Measurements from ENCODE around the gene TYK2. TPM values are rescaled to one million over a fixed set of nuclear protein-coding genes. Genes with fewer than 3 reads are reported as not detected.

Gene TYK2
- total and polyA plus RNA-seq, 2 of the 4 experiments (the other 2 are of a cell fraction): 40.9 to 97.9 TPM

DNA sequence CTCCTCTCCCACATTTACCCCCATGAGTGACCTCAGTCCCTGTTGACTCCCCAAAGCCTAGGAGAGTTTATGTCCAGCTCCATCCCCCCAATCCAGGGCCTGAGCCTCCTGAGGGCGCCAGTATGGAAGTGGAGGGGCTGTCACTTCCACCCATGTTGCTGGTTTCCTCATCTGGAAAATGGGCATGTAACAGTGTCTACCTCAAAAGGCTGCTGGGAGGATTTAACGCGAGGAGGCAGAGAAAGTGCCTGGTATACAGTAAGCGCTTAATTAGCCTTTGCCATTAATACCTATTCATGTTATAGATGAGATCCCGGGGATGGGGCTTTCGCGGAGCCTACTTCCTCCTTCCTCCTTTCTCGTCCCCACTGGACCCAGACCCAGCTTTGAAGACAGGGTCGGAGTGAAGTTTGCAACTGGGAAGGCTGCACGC is 476 bp downstream of the TYK2 start:
- H3K9ac ChIP-seq (ENCODE audit: low read depth, low read length): peak overlapping the region; percentile 70
- peak overlapping the region; percentile 72 for H3K56ac ChIP-seq (ENCODE audit: extremely low read depth, insufficient read depth, low read length)
- no peak overlapping the region; the same call in 1 of the 2 replicates for H2BK120ac ChIP-seq (ENCODE audit: low read depth, low read length)
- peaks cover 13% of the 10 kb centered on the region for H3K36me3 ChIP-seq (ENCODE audit: control insufficient read depth, insufficient read depth, low read length)
- no TSS peak for BruUV-seq (replicated peaks)
- peak overlapping the region; percentile 97 for H2AFZ ChIP-seq (replicated peaks; ENCODE audit: low read length, poor library complexity)
- intact Hi-C loops (cut with micrococcal nuclease): no loop called here
- peak overlapping the region; percentile 52 for H2BK5ac ChIP-seq (ENCODE audit: low read depth, low read length, poor library complexity, severe bottlenecking)
- WGBS, 2 experiments (ENCODE audit: extremely low coverage in 2 of 2, insufficient read length in 1 of 2): 0% methylated on average over 1 of the region's 10 CpGs; no CpG with 5 or more reads in 1 of the 2 experiments
- peak overlapping the region; percentile 30 for H4K5ac ChIP-seq (ENCODE audit: low read depth, low read length)
- H3K4me1 ChIP-seq (ENCODE audit: control insufficient read depth, insufficient read depth, low read length): peaks cover 2% of the 10 kb centered on the region
- H3K4me3 ChIP-seq (ENCODE audit: insufficient read depth, low read depth, low read length): peak overlapping the region; percentile 65
- dilution Hi-C loops (cut with HindIII; ENCODE audit: low sequenced_read_pairs, unreplicated experiment): no loop called here
- peak overlapping the region; percentile 98 for H2AK9ac ChIP-seq (replicated peaks; ENCODE audit: low read depth, low read length, poor library complexity)
- peak overlapping the region; percentile 67 for H2AK5ac ChIP-seq (ENCODE audit: low read depth, low read length)
- peak overlapping the region; percentile 96 for H3K23ac ChIP-seq (ENCODE audit: low read depth, low read length)
- H2BK15ac ChIP-seq (ENCODE audit: low read depth, low read length): no peak overlapping the region
- peak overlapping the region; percentile 67 for H4K91ac ChIP-seq (ENCODE audit: insufficient read depth, low read depth, low read length)
- peaks cover 9 to 25% of the 10 kb centered on the region in 2 experiments; a peak in 3 of 4 replicates for H3K79me1 ChIP-seq (ENCODE audit: low read depth in 1 of 2, low read length in 2 of 2)
- no peaks in the 10 kb centered on the region for H3K27me3 ChIP-seq (ENCODE audit: control insufficient read depth, insufficient read depth, low read length)
- H3K4ac ChIP-seq (ENCODE audit: low read depth, low read length): peak overlapping the region; percentile 83
- ChIA-PET POLR2A (ENCODE audit: unreplicated experiment) (no interaction called here), CTCF (interaction anchor here (0.6 to 1.8 kb wide), 4 partner anchors 9 to 96 kb away, joined by 3 to 4 read pairs (median 4); no protein-coding TSS in a partner anchor)
- H4K20me1 ChIP-seq (ENCODE audit: insufficient read depth, low read length): no peaks in the 10 kb centered on the region
- H3K27ac ChIP-seq (ENCODE audit: insufficient read depth, low read length): peak overlapping the region; percentile 63
- H4K8ac ChIP-seq (ENCODE audit: low read depth in 2 of 2, low read length in 2 of 2): peak overlapping the region; percentile 56 to 95
- DNase-seq (no peak), ATAC-seq (ENCODE audit: low read depth) (peak; percentile 1; the same call in 1 of the 2 replicates)
- peak overlapping the region; percentile 86 for H3K4me2 ChIP-seq (ENCODE audit: low read depth, low read length)
- no peaks in the 10 kb centered on the region for H3K9me1 ChIP-seq (ENCODE audit: insufficient read depth, low read length)
- H3K14ac ChIP-seq (replicated peaks; ENCODE audit: low read depth, low read length): peak overlapping the region; percentile 93
- no peak for TF ChIP-seq NFE2L2 (IDR thresholded peaks at IDR 0.05; ENCODE audit: low read depth, low read length)
- TF ChIP-seq, protein P1, sequence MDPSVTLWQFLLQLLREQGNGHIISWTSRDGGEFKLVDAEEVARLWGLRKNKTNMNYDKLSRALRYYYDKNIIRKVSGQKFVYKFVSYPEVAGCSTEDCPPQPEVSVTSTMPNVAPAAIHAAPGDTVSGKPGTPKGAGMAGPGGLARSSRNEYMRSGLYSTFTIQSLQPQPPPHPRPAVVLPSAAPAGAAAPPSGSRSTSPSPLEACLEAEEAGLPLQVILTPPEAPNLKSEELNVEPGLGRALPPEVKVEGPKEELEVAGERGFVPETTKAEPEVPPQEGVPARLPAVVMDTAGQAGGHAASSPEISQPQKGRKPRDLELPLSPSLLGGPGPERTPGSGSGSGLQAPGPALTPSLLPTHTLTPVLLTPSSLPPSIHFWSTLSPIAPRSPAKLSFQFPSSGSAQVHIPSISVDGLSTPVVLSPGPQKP (IDR thresholded peaks at IDR 0.05; ENCODE audit: borderline replicate concordance, low read depth, low read length): no peak
- no peak for TF ChIP-seq BHLHE40 (IDR thresholded peaks at IDR 0.05; ENCODE audit: low read depth, low read length)
- no peak for TF ChIP-seq SMC3 (IDR thresholded peaks at IDR 0.05; ENCODE audit: low read depth, low read length)
- no peak for TF ChIP-seq MAFK (IDR thresholded peaks at IDR 0.05; ENCODE audit: low read depth, low read length)
- TF ChIP-seq, protein P2, sequence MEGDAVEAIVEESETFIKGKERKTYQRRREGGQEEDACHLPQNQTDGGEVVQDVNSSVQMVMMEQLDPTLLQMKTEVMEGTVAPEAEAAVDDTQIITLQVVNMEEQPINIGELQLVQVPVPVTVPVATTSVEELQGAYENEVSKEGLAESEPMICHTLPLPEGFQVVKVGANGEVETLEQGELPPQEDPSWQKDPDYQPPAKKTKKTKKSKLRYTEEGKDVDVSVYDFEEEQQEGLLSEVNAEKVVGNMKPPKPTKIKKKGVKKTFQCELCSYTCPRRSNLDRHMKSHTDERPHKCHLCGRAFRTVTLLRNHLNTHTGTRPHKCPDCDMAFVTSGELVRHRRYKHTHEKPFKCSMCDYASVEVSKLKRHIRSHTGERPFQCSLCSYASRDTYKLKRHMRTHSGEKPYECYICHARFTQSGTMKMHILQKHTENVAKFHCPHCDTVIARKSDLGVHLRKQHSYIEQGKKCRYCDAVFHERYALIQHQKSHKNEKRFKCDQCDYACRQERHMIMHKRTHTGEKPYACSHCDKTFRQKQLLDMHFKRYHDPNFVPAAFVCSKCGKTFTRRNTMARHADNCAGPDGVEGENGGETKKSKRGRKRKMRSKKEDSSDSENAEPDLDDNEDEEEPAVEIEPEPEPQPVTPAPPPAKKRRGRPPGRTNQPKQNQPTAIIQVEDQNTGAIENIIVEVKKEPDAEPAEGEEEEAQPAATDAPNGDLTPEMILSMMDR (conservative IDR thresholded peaks at IDR 0.05; ENCODE audit: low read depth, low read length): no peak
- TF ChIP-seq MAZ (IDR thresholded peaks at IDR 0.05; ENCODE audit: borderline replicate concordance, low read depth, low read length): no peak
- no peak for TF ChIP-seq MXI1 (IDR thresholded peaks at IDR 0.05; ENCODE audit: borderline replicate concordance, low read depth, low read length)
- TF ChIP-seq, protein P3, sequence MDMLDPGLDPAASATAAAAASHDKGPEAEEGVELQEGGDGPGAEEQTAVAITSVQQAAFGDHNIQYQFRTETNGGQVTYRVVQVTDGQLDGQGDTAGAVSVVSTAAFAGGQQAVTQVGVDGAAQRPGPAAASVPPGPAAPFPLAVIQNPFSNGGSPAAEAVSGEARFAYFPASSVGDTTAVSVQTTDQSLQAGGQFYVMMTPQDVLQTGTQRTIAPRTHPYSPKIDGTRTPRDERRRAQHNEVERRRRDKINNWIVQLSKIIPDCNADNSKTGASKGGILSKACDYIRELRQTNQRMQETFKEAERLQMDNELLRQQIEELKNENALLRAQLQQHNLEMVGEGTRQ (IDR thresholded peaks at IDR 0.05; ENCODE audit: low read depth, low read length): no peak
- no peak for TF ChIP-seq CHD1 (IDR thresholded peaks at IDR 0.05; ENCODE audit: low read depth, low read length)
- TF ChIP-seq CEBPB (IDR thresholded peaks at IDR 0.05; ENCODE audit: low read depth, low read length): no peak
- TF ChIP-seq FOS (IDR thresholded peaks at IDR 0.05; ENCODE audit: low read depth, low read length): no peak
- TF ChIP-seq RCOR1 (IDR thresholded peaks at IDR 0.05; ENCODE audit: insufficient replicate concordance, low read length): no peak
- H3K18ac ChIP-seq (ENCODE audit: low read depth, low read length): no peak overlapping the region; the same call in 1 of the 2 replicates
- no peak overlapping the region; the same call in 1 of the 2 replicates for H2BK20ac ChIP-seq (ENCODE audit: low read depth, low read length)
- no peaks in the 10 kb centered on the region for H3K9me3 ChIP-seq (ENCODE audit: control insufficient read depth, insufficient read depth, low read length)
- in situ Hi-C loops (cut with MboI; ENCODE audit: low sequenced_read_pairs): loop anchor here (10.0 kb wide), 1 partner anchor 455 kb away; no protein-coding TSS in a partner anchor

Measured in IMR-90 (cell line).